Measurements from ENCODE around the gene LRFN4. TPM values are rescaled to one million over a fixed set of nuclear protein-coding genes. Genes with fewer than 3 reads are reported as not detected.

The LRFN4 gene
- total and polyA plus RNA-seq, 7 donors = 7.4 to 16.6 (median 10.7) TPM

DNA sequence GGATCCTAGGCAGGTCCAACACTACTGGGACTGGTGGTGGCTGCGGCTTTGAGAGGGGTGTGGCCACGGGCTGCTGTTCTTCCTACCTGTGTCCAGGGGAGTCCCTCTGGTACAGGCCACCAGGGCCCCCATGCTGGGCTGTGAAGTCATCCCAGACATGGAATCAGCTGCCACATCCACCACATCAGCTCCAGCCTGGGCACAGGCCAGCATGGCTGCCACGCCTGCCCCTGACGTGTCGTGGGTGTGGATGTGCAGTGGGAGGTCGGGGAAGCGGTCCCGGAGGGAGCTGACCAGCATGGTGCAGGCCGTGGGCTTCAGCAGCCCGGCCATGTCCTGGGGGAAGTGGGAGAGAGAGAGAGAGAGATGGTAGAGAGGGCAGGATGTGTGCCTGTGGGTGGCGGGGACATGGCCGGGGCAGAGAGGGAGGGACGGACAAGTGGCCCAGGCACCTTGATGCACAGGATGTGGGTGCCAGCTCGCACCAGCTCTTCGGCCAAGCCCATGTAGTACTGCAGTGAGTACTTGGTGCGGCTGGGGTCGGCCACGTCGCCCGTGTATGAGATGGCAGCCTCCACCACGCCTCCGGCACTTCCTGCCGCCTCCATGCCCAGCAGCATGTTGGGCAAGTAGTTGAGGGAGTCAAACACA, 6.2 kb upstream of the LRFN4 start:
- intact Hi-C loops (cut with DNase I) = no loop called here
- peaks cover 0 to 44% of the 10 kb centered on the region in 2 donors for H3K36me3 ChIP-seq (ENCODE audit: insufficient read depth in 1 of 2, low read depth in 1 of 2)
- H3K27me3 ChIP-seq (ENCODE audit: insufficient read depth in 3 of 3, low read length in 2 of 3) = no peaks in the 10 kb centered on the region
- H3K4me1 ChIP-seq = peaks cover 1% of the 10 kb centered on the region
- H3K4me3 ChIP-seq = no peak overlapping the region
- peak in 1 of 2 donors; percentile 52 for DNase-seq
- WGBS, 3 donors = 91 to 92% (median 92%) methylated on average over 23 of the region's 23 CpGs
- H3K9me3 ChIP-seq = no peaks in the 10 kb centered on the region
- H3K27ac ChIP-seq = no peak overlapping the region
- TF ChIP-seq, protein P1, sequence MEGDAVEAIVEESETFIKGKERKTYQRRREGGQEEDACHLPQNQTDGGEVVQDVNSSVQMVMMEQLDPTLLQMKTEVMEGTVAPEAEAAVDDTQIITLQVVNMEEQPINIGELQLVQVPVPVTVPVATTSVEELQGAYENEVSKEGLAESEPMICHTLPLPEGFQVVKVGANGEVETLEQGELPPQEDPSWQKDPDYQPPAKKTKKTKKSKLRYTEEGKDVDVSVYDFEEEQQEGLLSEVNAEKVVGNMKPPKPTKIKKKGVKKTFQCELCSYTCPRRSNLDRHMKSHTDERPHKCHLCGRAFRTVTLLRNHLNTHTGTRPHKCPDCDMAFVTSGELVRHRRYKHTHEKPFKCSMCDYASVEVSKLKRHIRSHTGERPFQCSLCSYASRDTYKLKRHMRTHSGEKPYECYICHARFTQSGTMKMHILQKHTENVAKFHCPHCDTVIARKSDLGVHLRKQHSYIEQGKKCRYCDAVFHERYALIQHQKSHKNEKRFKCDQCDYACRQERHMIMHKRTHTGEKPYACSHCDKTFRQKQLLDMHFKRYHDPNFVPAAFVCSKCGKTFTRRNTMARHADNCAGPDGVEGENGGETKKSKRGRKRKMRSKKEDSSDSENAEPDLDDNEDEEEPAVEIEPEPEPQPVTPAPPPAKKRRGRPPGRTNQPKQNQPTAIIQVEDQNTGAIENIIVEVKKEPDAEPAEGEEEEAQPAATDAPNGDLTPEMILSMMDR (IDR thresholded peaks at IDR 0.05) = no peak
- no peak for ATAC-seq

DNA sequence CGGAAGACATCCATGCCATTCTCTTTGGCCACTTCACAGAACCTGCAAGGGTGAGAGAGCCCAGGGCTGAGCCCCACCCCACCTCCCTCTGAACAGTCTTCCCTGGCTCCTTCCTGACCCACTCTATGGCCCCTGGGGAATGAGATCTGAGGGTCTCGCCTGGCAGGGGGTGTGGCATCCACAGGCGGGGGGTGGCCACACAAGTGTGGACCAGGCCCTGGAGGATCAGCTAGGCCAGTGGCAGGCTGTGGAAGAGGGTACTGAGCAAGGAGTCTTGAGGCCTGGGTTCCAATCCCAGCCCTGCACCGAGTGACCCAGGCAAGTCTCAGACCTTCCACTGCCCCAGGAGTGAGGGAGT, 5.6 kb upstream of the LRFN4 start:
- ATAC-seq (no peak), DNase-seq (peak in 1 of 2 donors; percentile 41)
- no peaks in the 10 kb centered on the region for H3K9me3 ChIP-seq
- H3K4me3 ChIP-seq = no peak overlapping the region
- intact Hi-C loops (cut with DNase I) = no loop called here
- 73 to 90% (median 83%) methylated on average over 4 of the region's 4 CpGs for WGBS, 3 donors
- H3K4me1 ChIP-seq = peaks cover 3% of the 10 kb centered on the region
- TF ChIP-seq, protein P1 (IDR thresholded peaks at IDR 0.05) = no peak
- no peaks in the 10 kb centered on the region for H3K27me3 ChIP-seq (ENCODE audit: insufficient read depth in 3 of 3, low read length in 2 of 3)
- H3K36me3 ChIP-seq (ENCODE audit: insufficient read depth in 1 of 2, low read depth in 1 of 2) = peaks cover 0 to 39% of the 10 kb centered on the region in 2 donors
- H3K27ac ChIP-seq = no peak overlapping the region

DNA sequence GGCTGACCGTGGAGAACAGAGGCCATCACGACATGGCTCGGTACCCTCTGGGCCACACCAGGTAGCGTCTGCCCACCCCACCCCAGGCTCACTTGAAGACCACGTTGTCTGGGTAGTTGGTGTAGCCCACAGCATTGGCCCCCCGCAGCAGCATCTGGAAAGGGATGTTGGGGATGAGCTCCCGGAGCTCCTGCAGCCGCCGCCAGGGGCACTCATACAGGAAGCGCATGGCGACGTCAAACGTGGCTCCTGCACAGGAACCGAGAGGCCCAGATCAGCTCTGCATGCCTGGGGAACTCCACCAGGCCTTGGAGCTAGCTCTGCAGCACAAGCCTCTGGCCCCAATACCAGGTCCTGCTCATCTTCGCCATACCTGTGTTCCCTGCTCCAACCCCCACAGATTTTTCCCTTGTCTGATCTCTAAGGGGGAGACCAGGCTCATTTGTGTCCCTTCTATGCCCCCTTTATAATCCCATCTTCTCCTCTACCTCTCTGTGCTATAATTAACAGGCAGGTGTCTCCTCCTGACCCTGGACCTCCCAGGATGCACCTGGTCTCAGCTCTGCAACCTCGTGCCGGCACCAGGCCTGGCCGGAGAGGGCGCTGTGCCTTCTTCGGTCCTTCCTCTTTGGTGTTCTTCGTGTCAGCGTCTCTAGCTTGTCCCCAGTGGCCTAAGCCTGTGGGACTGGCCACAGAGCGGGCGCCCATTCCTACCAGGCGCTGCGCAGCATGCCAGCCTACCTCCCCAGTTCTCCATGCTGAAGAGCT, 5.0 kb upstream of the LRFN4 start:
- Histone ChIP-seq H3K27ac (no peak overlapping the region), H3K4me1 (peaks cover 3% of the 10 kb centered on the region), H3K4me3 (no peak overlapping the region), H3K27me3 (ENCODE audit: insufficient read depth in 3 of 3, low read length in 2 of 3) (no peaks in the 10 kb centered on the region), H3K9me3 (no peaks in the 10 kb centered on the region), H3K36me3 (ENCODE audit: insufficient read depth in 1 of 2, low read depth in 1 of 2) (peaks cover 0 to 32% of the 10 kb centered on the region in 2 donors)
- intact Hi-C loops (cut with DNase I) = no loop called here
- 76 to 79% (median 78%) methylated on average over 26 of the region's 26 CpGs for WGBS, 3 donors
- ATAC-seq (no peak), DNase-seq (peak in 1 of 2 donors; percentile 39)
- TF ChIP-seq, protein P1 (IDR thresholded peaks at IDR 0.05) = no peak

DNA sequence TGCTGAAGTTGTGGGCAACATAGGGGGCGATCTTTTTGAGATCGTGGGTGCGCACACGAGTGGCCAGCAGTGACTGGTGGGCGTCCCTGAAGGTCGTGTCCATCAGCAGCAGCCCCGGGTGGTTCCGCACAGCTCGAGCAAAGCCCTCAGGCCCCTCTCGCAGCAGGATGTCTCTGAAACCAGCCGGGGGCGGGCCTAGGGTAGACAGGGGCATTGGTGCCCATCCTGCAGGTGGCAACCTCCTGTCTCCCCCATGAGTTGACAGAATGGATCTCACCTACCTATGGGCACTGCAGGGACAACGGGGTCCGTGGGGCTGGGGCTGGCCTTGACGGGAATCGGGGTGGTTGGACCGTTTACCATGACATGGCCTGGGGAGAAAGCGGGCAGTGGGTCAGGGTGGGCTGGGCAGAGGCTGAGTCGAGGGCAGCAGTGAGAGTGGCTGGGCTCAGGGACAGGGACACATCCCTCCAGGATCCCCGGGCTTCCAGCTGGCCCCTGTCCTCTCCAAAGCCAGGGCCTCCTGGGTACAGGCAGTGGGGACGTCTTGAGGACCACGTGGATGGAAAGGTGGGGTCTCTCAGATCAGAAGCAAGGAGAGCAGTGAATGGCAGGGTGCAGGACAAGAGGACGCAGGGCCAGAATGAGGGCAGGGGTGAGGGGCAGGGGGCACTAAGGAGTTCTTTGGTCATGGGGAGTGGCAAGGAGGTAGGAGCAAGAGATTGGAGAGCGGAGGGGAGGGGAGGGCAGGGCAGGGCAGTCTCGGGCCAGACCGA, 4.2 kb upstream of the LRFN4 start:
- Histone ChIP-seq H3K4me1 (peaks cover 3% of the 10 kb centered on the region), H3K4me3 (no peak overlapping the region), H3K36me3 (ENCODE audit: insufficient read depth in 1 of 2, low read depth in 1 of 2) (peaks cover 0 to 25% of the 10 kb centered on the region in 2 donors), H3K27me3 (ENCODE audit: insufficient read depth in 3 of 3, low read length in 2 of 3) (no peaks in the 10 kb centered on the region), H3K27ac (no peak overlapping the region), H3K9me3 (no peaks in the 10 kb centered on the region)
- peak in 1 of 2 donors; percentile 48 for DNase-seq
- ATAC-seq = no peak
- WGBS, 3 donors = 90% methylated on average over 26 of the region's 26 CpGs
- intact Hi-C loops (cut with DNase I) = no loop called here
- TF ChIP-seq, protein P1 (IDR thresholded peaks at IDR 0.05) = no peak
